NCI-H2227 (cell line): Measurements from ENCODE around the gene SCGN.

Experiments used
- DNase-seq: peaks from one replicate; lab custom pipeline; 2025; ENCODE audit not compliant: unreplicated experiment; lab: John Stamatoyannopoulos, UW

SCGN gene

DNA sequence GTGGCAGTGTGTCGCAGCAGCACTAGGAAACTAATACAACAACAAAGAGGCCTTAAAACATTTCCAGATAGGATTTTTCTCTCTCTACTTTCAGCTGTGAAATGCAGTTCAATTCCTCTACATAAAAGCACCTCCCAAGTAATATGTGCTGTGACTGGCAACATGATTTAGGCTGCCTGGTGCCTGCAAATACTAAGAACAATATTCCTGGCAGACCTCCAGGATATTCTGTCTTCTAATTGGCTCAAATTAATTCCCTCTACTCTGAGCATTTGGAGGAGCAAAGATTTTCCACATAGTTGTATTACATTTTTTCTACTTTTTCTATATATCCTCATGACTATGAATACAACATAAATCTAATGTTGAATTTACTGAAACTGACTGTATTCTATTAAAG lies 33.2 kb downstream of the SCGN start:
- no peak for DNase-seq

DNA sequence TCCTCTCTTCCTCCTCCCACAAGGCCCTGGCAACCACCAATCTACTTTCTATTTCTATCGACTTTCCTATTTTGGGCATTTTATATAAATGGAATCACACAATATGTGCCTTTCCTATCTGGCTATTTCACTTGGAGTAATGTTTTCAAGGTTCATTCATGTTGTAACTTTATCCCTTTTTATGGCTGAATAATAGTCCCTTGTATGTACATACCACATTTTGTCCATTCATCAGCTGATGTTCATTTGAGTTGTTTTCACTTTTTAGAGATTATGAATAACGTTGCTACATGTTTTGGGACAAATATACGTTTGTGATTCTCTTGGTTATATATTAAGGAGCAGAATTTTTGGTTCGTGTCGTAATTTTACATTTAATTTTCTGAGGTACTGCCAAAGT lies 33.9 kb downstream of the SCGN start:
- no peak for DNase-seq

DNA sequence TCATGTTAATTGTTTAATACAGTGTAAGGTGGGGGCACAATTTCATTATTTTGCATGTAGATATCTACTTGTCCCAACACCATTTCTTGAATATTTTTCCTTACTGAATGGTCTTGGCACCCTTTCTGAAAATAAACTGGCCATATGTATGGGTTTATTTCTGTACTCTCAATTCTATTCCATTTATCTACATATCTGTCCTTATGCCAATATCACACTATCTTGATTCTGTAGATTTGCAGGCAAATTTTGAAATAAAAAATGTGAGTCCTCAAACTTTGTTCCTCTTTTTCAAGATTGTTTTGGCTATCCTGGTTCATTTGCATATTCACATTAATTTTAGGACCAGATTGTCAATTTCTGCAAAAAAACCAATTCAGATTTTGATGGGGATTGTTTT lies 34.8 kb downstream of the SCGN start:
- no peak for DNase-seq

DNA sequence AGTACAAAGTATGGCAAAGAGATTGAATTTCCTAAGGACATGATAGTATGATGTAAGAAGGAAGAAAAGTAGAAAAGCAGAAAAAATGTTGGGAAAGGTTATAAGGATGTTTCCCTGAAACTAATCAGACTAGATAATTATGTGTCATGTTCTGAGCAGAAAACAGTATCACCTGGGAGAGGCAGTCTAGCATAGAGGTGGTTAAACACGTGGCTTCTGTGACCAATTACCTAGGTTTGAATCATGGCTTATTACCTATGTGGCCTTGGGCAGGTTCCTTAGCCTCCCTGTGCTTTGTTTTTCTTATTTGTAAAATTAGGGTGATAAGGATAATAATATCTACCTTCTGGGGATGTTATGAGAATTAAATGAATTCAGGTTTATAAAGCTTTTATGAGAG lies 38.0 kb downstream of the SCGN start:
- no peak for DNase-seq

DNA sequence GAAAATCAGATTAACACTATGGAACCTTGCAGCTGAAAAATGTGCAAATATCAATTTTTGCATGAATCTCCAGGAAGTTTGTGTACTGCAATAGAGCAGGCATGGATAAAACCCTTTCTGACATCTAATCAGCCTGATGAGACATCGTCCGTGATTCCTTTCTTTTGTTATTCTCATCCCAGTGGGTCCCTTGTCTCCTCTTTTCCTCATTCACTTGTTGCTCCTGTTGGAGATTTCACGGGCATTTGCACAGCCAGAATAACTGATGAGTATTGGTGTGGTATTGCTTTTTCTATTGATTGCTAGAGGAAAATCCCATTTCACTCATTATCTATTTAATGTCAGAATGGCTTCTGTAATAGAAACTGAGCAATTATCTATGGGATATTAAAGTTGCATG lies 39.9 kb downstream of the SCGN start:
- no peak for DNase-seq

DNA sequence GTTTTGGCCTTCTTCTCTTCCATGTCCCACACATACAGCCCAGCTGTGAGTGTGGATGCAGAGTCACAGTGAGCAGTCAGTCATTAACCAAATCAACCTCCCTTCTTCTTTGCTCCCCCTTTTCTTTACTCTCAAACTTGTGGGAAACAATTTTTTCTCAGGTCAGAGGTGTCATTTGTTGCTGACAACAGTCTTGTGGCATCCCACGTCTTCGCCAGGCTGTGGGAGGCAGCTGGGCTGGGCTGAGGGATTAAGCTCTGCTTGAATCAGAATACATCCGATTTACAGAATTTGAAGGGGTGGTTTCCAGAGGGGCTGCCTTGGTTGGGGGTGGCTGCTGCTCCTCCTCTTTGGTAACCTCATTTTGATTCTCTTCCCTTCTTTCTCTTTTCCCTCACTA lies 40.5 kb downstream of the SCGN start:
- no peak for DNase-seq

DNA sequence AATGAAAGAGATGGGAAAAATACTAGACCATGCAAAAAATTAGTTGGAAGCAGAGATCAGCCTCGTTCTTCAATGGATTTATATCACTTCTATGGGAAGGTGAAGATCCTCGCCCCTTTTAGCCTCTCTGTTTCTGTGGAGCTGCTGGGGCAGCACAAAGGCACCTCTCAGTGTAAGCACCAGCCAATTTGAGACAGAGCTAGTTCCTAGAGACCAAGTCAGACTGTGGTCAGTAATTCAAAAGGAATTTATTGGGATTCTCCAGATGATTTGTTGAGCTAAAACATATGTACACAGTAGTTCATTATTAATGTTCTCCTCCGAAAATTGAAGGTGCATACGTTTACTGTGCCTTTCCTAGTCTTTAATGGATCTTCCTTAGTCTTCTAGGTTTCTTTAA lies 42.4 kb downstream of the SCGN start:
- DNase-seq = no peak

DNA sequence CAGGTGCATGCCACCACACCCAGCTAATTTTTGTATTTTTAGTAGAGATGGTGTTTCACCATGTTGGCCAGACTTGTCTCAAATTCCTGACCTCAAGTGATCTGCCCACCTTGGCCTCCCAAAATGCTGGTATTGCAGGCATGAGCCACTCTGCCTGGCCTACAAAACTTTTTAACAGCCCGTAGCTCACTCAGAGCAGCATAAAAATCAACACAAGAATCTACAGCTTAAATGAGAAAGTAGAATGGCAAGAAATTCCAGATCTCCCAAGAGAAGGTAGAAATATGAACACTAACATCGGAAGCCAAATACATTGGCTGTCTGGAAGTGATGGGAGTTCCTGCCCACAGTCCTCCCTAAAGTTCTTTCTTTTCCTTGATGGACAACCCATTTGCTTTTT lies 43.7 kb downstream of the SCGN start:
- no peak for DNase-seq

DNA sequence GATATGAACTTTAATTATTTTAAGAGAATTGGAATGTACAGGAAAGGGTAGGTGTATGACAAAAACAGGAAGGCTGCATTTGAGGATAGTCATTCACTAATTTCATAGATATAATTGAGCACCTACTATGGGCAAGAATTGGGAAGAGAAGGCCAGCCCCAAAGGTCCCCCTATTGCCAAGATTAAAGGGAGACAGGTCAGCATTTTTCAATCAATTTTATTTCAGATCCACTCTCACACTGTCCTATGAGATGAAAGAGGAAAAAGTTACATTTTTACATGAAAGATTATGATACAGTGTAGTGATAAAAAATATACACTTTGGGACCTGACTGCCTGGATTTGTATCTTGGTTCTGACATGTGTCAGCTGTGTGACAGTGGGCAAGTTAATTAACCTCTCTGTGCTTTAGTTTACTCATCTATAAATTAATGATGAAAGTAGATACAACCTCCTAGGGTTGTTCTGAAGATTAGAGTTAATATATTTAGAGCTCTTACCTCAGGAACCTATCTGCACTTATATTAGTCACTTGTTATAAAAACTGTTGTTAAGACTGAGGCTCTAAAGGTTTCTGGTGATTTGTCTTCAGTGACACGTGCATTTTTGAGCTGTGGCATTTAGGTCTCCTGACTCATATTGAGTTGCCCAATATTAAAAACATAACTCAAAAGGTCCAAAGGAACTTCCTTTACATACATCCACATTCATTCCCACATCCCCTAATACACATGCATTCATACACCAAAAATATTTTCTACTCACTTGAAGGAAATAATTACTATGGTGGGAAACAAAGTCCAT lies 45.7 kb downstream of the SCGN start:
- DNase-seq = no peak

DNA sequence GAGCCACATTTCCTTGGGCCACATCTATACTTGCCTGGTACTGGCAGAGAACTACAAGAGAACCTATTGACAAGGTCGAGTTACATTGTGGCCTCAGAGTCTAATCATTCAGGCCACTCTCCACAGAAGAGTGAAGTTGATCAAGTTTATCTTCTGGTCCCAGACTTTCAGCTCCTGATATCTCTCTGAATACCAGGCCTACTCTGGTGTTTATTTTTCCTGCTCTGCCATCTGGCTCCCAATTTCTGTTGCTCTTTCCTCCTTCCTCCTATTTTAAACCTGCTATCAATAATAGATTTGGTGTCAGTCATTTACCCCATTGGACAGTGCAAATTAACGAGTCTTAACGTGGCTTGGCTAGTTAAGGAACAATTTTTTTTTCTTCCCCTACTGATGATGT lies 46.6 kb downstream of the SCGN start:
- no peak for DNase-seq

DNA sequence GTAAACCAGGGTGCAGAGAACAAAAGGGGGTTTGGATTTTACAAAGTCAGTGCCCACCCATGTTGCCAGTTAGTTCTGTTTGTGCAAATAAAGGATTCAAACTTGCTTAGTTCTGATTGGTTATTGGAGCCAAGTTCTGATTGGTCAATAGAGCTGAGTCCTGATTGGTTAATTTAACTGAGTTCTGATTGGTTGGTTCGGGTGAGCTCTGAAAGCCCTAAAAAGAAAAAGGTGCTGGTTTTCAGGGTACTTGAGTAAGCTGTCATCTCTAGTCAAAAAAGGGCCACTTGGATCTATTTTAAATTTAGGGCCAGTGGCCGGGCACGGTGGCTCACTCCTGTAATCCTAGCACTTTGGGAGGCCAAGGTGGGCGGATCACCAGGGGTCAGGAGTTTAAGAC lies 47.6 kb downstream of the SCGN start:
- no peak for DNase-seq

DNA sequence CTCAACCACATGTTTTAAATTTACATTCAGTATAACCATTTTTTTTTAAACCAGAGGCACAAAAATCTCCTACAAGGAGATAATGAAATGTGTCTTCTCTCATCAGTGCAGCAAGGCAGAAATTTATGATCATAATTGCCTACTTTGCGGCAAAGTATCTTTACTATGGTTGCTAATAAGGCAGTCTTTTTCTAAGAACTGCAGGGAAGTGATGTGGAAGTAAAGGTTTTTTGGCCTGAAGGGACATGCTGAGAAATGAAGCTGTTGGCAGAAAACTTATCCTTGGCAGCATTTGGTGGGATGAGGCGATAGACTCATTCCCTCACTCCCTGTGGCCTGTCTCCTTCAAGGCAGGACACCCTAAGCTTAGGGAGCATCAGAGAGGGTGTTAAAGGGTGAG lies 48.7 kb downstream of the SCGN start:
- DNase-seq = no peak

DNA sequence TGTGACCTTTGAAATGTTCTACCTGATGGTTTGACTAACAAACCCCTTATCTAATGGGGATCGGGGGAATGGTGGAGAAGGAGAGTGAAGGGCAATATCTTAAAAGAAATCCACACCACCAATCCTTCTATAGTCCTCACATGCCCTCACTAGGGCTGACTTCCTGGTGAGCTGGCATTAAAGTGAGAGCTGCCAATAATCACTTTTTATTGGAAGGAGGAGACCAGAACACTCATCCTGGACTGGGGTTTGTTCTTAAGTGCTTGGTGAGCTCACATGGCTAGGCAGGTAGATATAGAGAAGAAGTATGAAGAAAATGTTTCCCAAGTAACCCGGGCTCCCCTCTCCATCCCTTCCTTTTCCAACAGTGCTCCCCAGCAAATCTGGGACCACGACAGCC lies 49.8 kb downstream of the SCGN start:
- DNase-seq = no peak

DNA sequence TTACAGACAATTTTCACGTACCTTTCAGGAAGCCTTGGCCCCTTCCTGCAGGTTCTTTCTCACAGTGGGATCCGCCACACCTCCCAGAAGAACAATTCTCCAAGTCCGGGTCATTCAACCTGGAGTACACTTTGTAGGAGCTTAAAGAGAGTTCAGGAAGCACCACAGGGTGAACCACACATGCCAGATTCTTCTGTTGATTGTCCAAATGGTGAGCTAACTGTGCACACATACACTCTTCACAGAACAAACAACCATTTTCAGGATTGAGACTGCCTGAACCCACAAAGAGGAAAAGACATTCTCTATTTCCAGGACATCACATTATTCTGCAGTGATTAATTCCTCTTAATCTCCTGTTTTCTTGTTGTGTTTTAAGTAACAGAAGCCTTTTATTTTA lies 51.0 kb downstream of the SCGN start:
- peak; percentile 35 for DNase-seq

DNA sequence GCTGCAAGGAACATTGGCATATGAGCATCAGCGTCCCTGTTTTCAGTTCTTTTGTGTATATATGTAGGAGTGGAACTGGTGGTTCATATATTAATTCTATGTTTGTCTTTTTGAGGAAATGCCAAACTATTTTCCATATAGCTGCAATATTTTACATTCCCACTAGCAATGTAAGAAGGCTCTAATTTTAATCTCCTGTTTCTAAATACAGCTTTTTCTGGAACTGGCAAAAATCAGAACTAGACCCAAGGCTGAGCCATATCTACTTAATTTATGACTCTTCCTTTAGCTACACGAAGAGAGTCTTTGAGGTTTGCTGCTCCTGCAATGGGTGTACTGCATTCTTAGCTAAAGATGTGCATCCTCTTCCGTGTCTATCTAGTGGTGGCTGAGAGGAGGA lies 52.0 kb downstream of the SCGN start:
- no peak for DNase-seq

DNA sequence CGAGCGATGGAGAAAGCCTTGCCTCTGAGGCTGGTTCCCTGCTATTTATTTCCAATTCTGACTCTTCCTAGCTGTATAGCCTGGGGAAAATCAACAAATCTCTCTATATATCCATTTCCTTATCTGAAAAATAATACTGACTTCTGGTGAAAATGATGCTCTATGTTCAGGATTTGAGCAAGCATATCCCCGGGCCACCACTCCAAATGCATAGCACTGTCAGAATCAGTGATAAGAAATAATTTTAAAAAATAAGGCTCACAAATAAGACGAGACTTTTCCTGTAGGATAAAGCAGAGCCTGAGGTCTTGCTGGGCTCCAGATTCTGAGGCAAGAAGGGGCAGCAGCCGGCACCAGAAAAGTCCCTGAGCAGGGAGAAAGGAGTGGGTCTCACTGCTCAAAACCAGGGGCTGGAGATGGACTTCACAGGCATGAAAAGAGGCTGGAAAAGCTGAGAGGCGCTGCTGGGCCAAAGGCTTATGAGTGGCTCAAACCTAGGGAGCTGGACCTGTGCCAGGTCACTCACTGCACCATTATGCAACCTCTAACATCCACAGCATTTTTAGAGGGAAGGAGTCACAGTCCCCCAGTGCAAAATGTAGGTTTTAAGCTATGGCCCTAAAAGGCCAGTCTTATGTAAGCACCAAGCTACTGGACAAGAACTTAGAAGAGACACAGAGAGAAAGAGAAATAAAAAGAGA lies 54.4 kb downstream of the SCGN start:
- DNase-seq = peak; percentile 54

DNA sequence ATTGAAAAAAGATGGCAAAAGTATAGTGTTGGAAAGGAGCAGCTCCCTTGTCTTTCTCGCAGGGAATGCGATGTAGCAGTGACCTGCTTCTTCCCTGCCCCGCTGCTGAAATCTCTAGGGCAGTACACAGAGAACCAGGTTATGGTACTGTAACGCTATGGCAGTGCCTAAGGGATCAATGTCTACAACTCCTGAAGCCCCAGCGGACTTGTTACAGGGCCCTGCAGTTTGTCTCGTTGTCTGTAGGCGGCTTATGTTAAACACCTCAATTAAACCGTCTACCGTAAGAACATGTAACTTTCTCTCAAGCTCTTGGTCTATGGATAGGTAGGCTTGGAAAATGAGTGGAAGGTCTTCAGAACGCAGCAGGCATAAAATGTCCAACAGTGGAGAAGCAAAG lies 57.7 kb downstream of the SCGN start:
- no peak for DNase-seq

DNA sequence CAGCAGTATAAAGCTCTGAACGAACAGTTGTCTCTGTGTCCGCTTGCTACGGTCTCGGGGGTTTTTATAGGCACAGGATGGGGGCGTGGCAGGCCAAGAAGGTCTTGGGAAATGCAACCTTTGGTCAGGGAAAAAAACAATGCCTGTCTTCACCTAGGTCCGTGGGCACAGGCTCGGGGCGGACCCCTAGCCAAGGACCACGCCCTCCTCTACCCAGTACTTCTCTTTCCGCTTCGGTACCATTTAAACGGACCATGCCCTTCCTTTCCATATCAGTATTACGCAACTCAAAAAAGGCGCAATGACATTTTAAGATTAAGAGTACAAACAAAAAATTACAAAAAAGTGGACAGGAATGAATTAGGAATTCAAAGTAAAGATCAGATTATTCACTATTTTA lies 58.3 kb downstream of the SCGN start:
- DNase-seq = no peak

DNA sequence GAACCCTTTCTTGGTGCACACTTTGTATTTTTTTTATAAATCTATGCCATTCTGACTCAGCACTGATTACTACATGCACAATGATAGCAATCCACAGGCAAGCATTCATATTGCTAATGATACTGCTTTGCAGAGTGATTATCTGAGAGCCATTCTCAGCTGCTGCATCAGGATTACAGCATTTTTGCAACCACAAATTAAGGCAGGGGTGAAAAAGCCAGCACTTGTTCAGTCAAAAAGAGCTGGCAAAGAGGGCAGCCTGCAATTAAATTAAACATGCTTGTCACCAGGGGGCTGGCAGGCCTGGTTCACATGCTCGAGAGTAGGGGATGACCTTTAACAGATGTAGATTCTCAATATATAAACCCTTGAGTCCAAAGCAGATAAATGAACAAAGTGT lies 61.8 kb downstream of the SCGN start:
- DNase-seq = peak; percentile 91

DNA sequence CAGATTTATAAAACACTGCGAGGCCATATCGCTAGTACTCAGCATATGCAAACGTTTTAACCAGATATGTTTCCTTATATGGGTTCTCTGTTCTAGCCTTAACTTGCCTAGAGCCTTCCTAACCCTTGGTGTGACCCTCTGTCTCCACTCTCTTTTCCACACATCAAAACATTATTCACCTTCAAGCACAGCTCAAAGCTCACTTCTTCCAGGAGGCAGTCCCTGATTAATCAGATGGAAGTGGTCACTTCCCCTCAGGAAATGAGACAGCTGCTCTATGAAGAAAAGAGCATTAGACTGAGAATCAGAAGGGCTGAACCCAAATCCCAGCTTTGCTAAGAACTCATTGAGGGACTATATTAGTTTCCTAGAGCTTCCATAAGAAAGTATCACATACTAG lies 62.8 kb downstream of the SCGN start:
- no peak for DNase-seq

DNA sequence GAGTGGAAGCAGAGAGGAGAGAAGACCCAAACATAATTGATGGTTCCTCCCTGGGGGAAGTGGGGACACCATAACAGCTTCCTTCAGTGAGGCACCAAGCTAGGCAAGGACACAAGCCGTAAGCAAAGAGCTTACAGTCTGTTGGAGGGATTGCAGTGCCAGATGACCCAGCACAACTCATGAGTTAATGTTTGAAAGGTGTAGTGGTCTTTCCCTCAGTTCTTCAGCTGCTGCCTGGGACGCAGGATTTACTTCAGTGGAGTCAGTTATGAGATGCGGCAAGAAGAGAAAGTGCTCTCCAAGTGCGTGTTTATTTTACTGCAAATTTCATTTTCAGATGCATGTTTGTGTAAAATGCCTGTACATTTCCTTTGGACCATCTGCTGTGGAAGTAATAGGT lies 63.8 kb downstream of the SCGN start:
- DNase-seq = no peak

DNA sequence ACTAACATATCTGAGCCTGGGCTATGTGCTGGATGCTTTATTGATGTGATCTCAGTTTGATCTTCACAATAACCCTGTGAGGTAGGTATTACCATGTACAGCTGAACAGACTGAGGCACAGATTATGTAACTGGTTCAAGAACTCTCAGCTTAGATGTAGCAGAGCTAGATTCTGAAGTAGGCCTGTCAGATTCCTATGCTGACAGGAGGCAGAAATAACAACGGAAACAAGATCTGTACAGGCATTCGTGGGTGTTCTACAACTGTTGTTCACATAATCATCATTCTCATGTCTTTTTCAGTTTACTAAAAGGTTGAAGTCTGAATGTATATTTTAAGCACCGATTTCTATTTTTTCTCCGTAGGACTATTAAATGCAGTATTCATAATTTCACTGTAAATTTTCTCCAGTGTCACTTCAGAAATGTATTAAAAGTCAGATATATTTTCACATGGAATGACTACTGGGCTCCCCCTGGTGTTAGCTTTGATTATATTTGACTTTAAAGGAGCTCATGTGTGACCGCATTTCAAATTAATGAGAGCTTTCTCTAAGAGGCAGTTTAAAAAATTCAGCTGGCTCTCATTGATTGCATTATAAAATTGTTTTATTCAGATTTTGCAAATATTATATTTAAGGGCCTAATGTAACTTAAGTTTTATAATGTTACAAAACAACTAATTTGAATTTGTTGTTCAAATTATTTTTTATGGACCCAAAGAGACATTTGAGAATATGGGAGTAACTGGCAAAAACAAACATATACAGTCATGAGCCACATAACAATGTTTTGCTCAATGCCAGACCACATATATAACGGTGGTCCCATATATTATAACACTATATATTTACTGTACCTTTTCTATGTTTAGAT lies 66.1 kb downstream of the SCGN start:
- DNase-seq = peak; percentile 56
